OCI-LY3 (cell line): ENCODE measurements around the gene CSF3.

ENCODE experiments used
- H2AFZ ChIP-seq: fragments of 200-600, 300-600 bp; shearing (Covaris generic); 2 replicates; pipeline ENCODE4 v1.6.0; 2014; ENCODE audit warnings: antibody characterized with exemption, low read depth, low read length
- H3K27ac ChIP-seq: fragments of 200-600, 300-600 bp; sonication (generic); 2 replicates; pipeline ENCODE4 v1.5.1; 2014; ENCODE audit warnings: mild to moderate bottlenecking, low read length, moderate library complexity, mixed read lengths
- H3K27me3 ChIP-seq: fragments of 200-600, 300-600 bp; sonication (generic); 2 replicates; pipeline ENCODE4 v1.6.1; 2014; ENCODE audit warnings: low read depth, low read length, mixed read lengths
- H3K36me3 ChIP-seq: fragments of 200-600, 300-600 bp; sonication (generic); replicated peaks from 2 replicates; pipeline ENCODE3; 2014; ENCODE audit warnings: low read depth, low read length, mixed read lengths
- H3K4me1 ChIP-seq: fragments of 300-600, 200-600 bp; sonication (generic); 2 replicates; pipeline ENCODE4 v1.6.1; 2014; ENCODE audit warnings: low read length, mixed read lengths
- H3K4me2 ChIP-seq: fragments of 200-600, 300-600 bp; sonication (generic); 2 replicates; pipeline ENCODE4 v1.6.1; 2014; ENCODE audit warnings: low read length, mixed read lengths
- H3K4me3 ChIP-seq: fragments of 300-600, 200-600 bp; sonication (generic); 2 replicates; pipeline ENCODE4 v1.5.1; 2014; ENCODE audit warnings: antibody characterized with exemption, mild to moderate bottlenecking, low read length, moderate library complexity
- H3K79me2 ChIP-seq: fragments of 300-600, 200-600 bp; shearing (Covaris generic); 2 replicates; pipeline ENCODE4 v1.6.1; 2014; ENCODE audit warnings: mild to moderate bottlenecking, low read length, mixed read lengths
- H3K9ac ChIP-seq: fragments of 300-600, 200-600 bp; shearing (Covaris generic); 2 replicates; pipeline ENCODE4 v1.6.0; 2014; ENCODE audit warnings: mild to moderate bottlenecking, low read length, moderate library complexity
- H3K9me3 ChIP-seq: fragments of 200-600, 300-600 bp; shearing (Covaris generic); 2 replicates; pipeline ENCODE4 v1.6.1; 2014; ENCODE audit warnings: low read length, mixed read lengths; ENCODE audit not compliant: insufficient read depth
- H4K20me1 ChIP-seq: fragments of 200-600, 300-600 bp; sonication (generic); 2 replicates; pipeline ENCODE4 v1.6.1; 2016; ENCODE audit warnings: low read length, mixed read lengths; ENCODE audit not compliant: insufficient read depth
- CTCF ChIP-seq: fragments of 200-600, 300-600 bp; sonication (generic); IDR thresholded peaks from 2 replicates; pipeline ENCODE4 v1.5.1; 2014; ENCODE audit warnings: antibody characterized with exemption, low read length, low read depth
- EZH2phosphoT487 ChIP-seq: fragments of 200-600 bp; shearing (Covaris generic); IDR thresholded peaks from 2 replicates; pipeline ENCODE4 v1.6.1; 2018; ENCODE audit warnings: antibody characterized with exemption, mixed run types, low read depth

CSF3 gene

GRCh38 chr17:39980351-39981206, 34.7 kb upstream of the CSF3 start, which contains the start of gene PSMD3:
PSMD3 (plus strand) TSS chr17:39980807; CDS start chr17:39980971, 164 bp downstream.
- H3K4me2 ChIP-seq = peak within 1 kb of the TSS; percentile 98
- H2AFZ ChIP-seq = peak within 1 kb of the TSS; percentile 78
- peaks cover 18% of the 10 kb centered on the region for H4K20me1 ChIP-seq
- H3K79me2 ChIP-seq = peaks cover 36% of the 10 kb centered on the region
- H3K9ac ChIP-seq = peak within 1 kb of the TSS; percentile 93
- H3K36me3 ChIP-seq = peaks cover 17% of the 10 kb centered on the region
- H3K4me3 ChIP-seq = peak within 1 kb of the TSS; percentile 97
- H3K27me3 ChIP-seq = peaks cover 5% of the 10 kb centered on the region
- TF ChIP-seq CTCF (peak; percentile 73), EZH2phosphoT487 (no peak)
- H3K4me1 ChIP-seq = peaks cover 16% of the 10 kb centered on the region
- H3K9me3 ChIP-seq = no peaks in the 10 kb centered on the region
- peak within 1 kb of the TSS; percentile 70 for H3K27ac ChIP-seq

- H2AFZ ChIP-seq = no peak overlapping the region
- TF ChIP-seq EZH2phosphoT487 (no peak), CTCF (no peak)
These were observed 34.0 kb upstream of the CSF3 start for GRCh38 chr17:39981207-39981741.

GRCh38 chr17:39981766-39982375, 33.4 kb upstream of the CSF3 start:
- H3K27ac ChIP-seq = peak overlapping the region; percentile 70; the same call in 1 of the 2 replicates
- peak overlapping the region; percentile 98 for H3K4me2 ChIP-seq
- TF ChIP-seq EZH2phosphoT487 (no peak), CTCF (no peak)
- H4K20me1 ChIP-seq = peaks cover 18% of the 10 kb centered on the region
- peaks cover 27% of the 10 kb centered on the region for H3K36me3 ChIP-seq
- no peaks in the 10 kb centered on the region for H3K9me3 ChIP-seq
- H3K4me3 ChIP-seq = peak overlapping the region; percentile 97
- peak overlapping the region; percentile 93 for H3K9ac ChIP-seq
- H3K79me2 ChIP-seq = peaks cover 36% of the 10 kb centered on the region
- peaks cover 16% of the 10 kb centered on the region for H3K4me1 ChIP-seq
- no peak overlapping the region for H2AFZ ChIP-seq
- no peaks in the 10 kb centered on the region for H3K27me3 ChIP-seq

More at GRCh38 chr17:39981207-39981741, 34.0 kb upstream of the CSF3 start:
- Histone ChIP-seq H3K27ac (peak overlapping the region; percentile 70), H3K4me3 (peak overlapping the region; percentile 97), H3K36me3 (peaks cover 21% of the 10 kb centered on the region), H3K9me3 (no peaks in the 10 kb centered on the region), H4K20me1 (peaks cover 18% of the 10 kb centered on the region), H3K4me2 (peak overlapping the region; percentile 98), H3K27me3 (no peaks in the 10 kb centered on the region), H3K9ac (peak overlapping the region; percentile 93), H3K4me1 (peaks cover 16% of the 10 kb centered on the region), H3K79me2 (peaks cover 36% of the 10 kb centered on the region)

- H3K36me3 ChIP-seq = peaks cover 71% of the 10 kb centered on the region
- H3K4me1 ChIP-seq = no peaks in the 10 kb centered on the region
- no peak overlapping the region for H3K27ac ChIP-seq
- H2AFZ ChIP-seq = no peak overlapping the region
- peaks cover 9% of the 10 kb centered on the region for H3K79me2 ChIP-seq
- no peak overlapping the region for H3K9ac ChIP-seq
- H3K4me3 ChIP-seq = no peak overlapping the region
- no peaks in the 10 kb centered on the region for H3K27me3 ChIP-seq
- TF ChIP-seq EZH2phosphoT487 (no peak), CTCF (no peak)
- no peak overlapping the region for H3K4me2 ChIP-seq
- no peaks in the 10 kb centered on the region for H3K9me3 ChIP-seq
- no peaks in the 10 kb centered on the region for H4K20me1 ChIP-seq
These were observed 26.9 kb upstream of the CSF3 start for GRCh38 chr17:39988206-39988810.
